ENCODE data around the gene SSH3.
A peak's percentile ranks its signal among the peaks of the same experiment; 100 is the strongest.

Gene SSH3

DNA sequence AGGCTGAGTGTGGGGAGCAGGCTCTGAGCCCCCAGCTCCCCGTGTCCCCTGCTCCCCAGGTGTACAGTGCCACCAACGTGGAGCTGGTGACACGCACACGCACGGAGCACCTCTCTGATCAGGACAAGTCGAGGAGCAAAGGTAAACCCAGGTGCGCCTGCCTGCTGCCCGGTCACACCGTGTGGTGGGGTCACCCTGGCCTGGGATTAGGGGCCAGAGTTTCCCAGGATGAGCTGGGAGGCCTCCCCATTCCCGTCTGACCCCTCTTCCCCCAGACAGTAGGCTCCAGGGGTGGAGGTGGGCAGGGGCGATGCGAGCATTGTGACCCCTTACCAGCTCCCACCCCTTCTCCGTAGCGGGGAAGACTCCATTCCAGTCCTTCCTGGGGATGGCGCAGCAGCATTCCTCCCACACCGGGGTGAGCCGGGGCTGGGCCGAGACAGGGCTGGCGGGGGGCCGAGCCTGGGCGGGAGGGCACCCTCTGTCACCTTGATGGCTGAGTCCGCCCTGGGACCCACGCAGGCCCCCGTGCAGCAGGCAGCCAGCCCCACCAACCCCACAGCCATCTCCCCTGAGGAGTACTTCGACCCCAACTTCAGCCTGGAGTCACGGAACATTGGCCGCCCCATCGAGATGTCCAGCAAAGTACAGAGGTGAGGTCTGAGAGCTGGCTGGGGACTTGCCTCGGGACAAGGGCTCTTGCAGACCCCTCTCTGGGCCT, 3.7 kb upstream of the SSH3 start:
- no peak for DNase-seq

DNA sequence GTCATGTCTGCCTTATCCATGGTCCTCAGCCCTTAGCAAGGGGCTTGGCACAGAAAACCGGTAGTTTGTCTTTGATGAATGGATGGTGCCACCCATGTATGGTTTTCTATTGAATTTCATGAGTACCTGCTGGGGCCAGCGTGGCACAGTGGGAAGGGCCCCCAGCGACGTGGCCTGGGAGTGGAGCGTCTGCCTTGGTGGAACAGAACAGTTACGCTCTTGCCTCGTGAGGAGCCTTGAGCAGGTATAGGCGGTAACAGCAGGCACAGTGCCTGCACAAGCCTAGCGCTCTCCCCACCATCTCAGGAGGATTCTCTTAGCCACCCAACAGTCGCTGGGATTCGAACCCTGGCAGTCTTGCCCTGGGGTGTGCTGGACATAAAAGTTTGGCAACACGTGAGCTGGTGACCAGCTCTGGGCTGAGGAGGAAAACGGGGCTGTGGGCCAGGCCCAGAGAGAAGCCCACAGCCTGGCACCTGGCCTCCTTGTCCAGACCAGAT, 3.0 kb upstream of the SSH3 start:
- no peak for DNase-seq

DNA sequence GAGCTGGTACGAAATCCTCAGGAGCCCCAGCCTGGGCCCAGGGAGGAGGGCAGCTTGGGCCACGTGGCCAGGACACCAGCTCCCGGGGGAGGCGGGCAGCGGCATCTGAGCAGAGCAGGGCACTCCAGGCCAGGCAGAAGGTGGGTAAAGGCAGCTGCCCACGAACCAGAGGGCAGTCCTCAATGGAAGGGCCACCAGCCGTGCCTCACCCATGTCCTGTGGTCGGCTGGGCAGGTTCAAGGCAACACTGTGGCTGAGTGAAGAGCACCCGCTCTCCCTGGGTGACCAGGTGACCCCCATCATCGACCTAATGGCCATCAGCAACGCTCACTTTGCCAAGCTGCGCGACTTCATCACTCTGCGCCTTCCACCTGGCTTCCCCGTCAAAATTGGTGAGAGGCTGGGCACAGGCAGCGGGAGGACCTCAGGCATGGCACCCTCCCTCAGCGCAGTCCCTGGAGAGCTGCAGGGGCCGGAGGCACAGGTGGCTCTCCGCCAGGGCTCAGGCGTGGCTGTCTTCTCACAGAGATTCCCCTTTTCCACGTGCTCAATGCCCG, 2.5 kb upstream of the SSH3 start:
- no peak for DNase-seq

DNA sequence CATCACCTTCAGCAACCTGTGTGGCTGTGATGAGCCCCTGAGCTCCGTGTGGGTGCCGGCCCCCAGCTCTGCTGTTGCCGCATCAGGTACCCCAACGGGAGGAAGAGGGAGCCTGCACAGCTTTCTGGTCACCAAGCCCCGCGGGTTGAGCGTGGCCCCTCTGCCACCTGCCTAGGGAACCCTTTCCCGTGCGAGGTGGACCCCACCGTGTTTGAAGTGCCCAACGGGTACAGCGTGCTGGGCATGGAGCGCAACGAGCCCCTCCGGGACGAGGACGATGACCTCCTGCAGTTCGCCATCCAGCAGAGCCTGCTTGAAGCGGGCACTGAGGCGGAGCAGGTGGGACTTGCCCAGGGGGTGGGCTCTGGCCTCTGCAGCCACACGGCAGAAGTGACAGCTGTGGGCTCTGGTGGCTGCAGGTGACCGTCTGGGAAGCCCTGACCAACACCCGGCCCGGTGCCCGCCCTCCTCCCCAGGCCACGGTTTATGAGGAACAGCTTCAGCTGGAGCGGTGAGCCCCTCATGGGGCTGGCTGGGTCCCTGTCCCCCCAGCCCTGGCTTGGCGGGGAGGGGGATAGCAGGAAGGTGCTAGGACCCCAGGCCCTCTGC, 1.9 kb upstream of the SSH3 start:
- no peak for DNase-seq

DNA sequence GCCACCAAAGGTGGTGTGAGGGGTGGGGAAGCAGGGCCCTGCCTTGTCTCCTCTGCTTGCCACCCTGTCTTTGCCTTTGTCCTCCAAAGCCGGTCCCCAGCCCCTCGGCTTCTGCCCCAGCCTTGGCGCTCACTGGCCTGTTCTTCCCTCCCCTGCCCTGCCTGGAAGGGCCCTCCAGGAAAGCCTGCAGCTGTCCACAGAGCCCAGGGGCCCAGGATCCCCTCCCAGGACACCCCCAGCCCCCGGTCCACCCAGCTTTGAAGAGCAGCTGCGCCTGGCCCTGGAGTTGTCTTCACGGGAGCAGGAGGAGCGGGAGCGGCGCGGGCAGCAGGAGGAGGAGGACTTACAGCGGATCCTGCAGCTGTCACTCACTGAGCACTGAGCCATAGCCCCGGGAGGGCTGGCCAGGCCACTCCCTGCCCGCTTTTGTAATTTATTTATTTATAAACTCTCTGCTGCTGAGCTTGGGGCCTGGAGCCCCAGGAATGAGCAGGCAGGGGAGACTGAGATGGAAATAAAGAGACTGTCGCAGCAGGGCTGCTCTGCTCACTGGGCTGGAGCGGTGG, 1.3 kb upstream of the SSH3 start:
- DNase-seq, result no peak

DNA sequence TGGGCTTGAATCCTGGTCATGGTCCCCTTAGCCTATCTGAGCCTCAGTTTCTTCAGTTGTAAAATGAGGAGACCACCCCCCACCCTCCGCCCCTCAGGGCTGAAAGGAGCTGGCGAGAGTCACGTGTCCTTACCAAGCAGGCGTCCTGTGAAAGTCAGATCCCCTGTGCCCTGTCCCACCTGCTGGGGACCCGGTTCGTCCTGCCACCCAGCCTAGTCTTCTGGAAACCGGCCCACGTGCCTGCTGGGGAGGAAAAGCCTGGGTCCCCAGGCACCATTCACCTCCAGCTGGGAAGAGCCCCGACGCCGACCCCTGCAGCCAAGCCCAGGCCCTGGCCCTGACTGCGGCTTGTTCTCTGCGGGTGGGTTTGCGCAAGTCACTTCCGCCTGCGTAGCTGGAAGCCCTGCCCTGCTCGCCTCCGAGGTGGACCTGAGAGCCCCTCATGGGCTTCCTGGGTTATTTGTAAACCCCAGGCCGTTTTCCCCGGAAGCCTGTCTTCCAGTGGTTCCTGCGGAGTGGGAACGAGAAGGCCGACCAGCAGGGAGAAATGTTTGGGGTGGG, 679 bp upstream of the SSH3 start:
- no peak for DNase-seq

DNA sequence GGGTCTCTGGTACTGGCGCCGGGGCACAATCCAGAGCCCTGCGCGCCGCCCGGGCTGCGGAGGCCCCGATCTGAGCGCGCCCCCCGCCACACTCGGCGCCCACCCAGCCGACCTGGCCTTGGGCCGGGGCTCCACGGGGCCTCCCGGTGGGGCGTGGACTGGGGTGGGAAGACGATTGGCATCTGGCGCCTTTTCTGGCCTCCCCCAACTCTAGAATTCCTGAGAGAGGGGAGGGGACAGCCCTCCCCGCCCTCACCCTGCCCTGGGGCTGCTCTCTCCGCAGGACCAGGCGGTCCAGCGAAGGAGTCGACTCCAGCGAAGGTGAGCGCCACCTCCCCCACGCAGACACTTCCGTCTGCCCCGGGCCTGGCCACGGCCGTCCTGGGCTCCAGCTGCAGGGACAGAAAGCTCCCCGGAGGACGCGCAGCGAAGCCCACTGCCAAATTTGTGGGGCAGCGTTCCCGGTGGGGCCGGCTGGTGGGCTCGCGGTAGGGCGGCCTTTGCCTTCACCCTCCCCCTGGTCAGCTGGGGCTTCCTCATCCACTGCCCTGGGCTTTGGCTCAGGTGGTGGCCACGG, 593 bp downstream of the SSH3 start:
- DNase-seq, result no peak

DNA sequence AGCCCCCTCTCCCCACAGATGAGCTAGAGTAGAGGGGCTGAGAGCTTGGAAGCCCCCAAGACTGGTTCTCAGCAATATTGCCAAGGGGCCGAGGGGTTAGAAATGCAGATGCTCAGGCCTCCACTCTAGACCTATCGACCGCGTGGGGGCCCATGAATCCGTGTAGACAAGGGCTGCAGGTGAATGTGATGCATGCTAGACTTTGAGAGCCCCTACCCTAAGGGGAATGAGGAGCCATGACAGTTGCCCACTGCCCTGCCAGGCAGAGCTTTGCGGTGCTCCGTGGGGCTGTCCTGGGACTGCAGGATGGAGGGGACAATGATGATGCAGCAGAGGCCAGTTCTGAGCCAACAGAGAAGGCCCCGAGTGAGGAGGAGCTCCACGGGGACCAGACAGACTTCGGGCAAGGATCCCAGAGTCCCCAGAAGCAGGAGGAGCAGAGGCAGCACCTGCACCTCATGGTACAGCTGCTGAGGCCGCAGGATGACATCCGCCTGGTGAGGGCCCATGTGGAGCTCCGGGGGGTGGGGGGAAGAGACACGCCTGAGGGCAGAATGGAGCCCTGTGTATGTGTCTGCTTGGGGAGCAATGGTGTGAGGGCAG, 1.3 kb downstream of the SSH3 start:
- no peak for DNase-seq

DNA sequence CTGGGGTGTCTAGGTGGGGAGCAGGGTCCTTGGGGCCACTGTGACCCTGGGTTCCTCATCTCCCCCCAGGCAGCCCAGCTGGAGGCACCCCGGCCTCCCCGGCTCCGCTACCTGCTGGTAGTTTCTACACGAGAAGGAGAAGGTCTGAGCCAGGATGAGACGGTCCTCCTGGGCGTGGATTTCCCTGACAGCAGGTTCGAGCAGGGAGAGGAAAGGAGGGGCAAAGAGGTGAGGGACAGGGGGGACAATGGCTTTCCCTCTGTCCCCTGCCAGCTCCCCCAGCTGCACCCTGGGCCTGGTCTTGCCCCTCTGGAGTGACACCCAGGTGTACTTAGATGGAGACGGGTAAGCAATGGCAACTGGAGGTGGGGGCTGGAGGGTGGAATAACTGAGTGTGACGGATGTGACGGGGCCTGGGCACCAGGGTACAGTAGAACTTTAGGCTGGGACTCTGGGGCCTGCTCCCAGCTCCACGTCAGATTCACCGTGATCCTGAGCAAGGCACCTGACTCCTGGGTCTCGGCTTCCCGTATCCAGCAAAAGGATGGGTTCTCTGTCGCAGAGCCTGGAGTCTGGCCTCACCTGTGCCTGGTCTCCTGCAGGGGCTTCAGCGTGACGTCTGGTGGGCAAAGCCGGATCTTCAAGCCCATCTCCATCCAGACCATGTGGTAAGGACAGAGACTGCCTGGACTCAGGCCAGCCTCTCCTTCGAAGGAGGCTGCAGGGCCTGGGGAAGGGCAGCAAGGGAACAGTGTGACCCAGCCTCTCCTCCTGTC, 3.6 kb downstream of the SSH3 start:
- DNase-seq, result no peak

DNA sequence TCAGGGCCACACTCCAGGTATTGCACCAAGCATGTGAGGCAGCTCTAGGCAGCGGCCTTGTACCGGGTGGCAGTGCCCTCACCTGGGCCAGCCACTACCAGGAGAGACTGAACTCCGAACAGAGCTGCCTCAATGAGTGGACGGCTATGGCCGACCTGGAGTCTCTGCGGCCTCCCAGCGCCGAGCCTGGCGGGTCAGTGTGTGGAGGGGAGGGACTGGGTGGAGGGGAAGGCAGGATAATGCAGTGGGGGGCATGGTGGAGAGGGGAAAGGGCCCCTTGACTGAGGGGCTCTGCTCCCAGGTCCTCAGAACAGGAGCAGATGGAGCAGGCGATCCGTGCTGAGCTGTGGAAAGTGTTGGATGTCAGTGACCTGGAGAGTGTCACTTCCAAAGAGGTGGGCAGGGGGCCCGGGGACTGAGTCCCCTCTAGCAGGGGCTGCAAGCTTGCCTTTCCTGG, 4.2 kb downstream of the SSH3 start:
- no peak for DNase-seq

DNA sequence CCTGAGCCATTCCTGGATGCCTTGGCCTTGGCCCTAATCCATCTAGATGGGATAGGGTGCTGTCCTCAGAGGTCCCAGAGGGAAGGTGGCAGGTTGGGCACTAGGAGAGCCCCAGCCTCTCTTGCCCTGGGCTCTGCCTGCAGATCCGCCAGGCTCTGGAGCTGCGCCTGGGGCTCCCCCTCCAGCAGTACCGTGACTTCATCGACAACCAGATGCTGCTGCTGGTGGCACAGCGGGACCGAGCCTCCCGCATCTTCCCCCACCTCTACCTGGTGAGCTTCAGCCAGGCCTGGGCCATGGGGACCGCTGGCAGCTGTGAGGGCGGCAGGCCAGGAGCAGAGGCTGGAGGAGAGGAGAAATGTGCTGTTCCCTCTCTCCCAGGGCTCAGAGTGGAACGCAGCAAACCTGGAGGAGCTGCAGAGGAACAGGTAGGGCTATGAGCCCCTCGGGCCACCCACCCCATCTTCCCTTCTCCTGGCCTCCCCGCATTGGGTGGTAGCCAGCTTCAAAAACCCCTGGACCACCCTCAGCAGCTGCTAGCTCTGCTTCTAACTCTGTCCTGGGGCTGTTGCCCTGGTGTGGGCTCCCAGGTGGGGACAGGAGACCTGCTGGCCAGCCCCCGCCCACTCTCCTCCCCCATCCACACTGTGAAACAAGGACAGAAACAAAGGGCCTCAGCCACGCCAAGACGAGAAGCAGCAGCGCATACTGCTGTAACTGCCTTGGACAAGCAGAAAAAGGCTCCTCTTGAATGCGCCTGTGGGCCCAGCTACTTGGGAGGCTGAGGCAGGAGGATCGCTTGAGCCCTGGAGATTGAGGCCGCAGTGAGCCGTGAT, 4.9 kb downstream of the SSH3 start:
- DNase-seq, result no peak

DNA sequence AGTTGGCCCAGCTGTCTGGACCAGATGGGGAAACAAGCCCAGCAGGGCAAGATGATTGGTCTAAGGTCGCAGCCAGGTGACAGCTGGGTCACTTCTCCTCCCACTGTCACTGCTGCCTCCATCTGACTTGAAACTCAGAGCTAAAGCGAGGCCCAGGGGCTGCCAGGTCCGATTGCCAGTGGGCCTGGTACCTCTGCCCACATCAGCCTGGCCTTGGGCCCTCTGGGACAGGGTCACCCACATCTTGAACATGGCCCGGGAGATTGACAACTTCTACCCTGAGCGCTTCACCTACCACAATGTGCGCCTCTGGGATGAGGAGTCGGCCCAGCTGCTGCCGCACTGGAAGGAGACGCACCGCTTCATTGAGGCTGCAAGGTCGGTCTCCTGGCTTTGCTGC, 5.8 kb downstream of the SSH3 start:
- no peak for DNase-seq

DNA sequence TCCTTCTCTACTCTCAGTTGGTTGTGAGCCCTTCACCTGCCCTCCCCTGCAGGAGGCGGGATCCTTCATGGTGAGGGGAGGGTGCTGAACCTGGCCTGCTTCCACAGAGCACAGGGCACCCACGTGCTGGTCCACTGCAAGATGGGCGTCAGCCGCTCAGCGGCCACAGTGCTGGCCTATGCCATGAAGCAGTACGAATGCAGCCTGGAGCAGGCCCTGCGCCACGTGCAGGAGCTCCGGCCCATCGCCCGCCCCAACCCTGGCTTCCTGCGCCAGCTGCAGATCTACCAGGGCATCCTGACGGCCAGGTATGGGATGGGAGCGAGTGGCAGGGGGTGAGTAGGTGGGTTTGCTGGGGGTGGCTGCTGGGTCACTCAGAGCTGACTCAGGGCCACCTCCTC, 6.3 kb downstream of the SSH3 start:
- no peak for DNase-seq

DNA sequence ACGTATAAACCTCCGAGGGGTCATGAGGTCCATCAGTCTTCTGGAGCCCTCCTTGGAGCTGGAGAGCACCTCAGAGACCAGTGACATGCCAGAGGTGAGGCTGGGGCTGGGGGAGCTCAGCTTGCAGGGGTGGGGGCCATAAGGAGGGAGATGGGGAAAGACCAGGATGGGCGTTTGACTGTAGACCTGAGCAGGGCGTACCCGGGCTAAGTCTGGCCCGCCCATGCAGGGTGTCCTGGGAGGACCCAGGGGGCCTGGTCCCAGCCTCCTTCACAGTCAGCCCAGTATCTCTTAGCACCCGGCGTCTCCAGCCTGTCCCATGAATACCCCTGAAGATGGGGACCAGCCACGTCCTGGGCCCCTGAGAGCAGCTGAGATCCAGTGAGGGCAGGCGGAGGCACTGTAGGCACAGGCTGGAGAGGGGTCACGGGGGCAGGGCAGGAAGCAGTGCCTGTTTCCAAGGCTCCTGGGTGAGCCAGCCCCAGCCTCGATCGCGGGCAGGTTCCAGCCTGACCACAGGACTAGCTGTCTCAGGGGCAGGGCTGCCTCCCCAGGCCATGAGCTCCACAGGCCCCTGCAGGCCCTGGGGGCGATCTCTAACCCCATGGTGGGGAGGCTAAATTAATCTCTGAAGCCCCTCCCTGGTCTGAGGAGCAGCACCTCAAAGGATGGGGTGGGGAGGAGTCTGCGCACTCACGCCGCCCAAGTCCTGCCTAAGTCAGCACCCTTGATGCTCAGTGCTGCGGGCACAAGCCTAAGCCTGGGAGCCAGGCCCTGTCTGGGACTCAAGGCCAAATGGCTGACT, 7.1 kb downstream of the SSH3 start:
- no peak for DNase-seq

DNA sequence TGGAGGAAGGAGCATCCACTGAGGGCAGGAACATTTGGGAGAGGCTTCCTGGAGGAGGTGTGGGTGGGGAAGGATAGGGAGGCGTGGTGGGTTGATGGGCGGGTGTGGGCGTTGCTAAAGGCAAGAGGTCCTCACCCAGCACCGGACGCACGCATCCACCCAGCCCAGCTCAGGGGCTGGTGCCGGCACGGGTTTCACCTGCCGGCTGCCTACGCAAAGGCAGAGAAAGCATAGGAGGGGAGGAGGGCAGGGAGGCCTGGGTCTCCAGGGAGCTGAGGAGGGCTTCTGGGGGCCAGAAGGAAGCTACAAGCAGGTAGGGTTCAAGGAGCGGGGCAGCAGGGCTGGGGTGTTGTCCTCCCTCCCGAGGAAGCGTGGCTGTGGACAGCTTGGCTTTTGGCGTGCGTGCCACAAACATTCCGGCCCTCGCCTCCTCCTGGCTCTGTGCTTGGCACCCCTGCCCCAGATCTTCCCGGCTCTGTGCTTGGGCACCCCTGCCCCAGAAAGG, 7.8 kb downstream of the SSH3 start:
- DNase-seq, result no peak

DNA sequence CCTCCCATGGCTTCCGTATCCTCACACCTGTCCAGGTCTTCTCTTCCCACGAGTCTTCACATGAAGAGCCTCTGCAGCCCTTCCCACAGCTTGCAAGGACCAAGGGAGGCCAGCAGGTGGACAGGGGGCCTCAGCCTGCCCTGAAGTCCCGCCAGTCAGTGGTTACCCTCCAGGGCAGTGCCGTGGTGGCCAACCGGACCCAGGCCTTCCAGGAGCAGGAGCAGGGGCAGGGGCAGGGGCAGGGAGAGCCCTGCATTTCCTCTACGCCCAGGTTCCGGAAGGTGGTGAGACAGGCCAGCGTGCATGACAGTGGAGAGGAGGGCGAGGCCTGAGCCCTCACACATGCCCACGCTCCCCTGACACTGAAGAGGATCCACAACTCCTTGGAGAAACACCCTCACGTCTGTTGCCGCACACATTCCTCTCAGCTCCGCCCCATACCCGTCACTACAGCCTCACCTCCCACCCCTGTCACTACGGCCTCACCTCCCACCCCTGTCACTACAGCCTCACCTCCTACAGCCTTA, 8.3 kb downstream of the SSH3 start:
- DNase-seq, result no peak

DNA sequence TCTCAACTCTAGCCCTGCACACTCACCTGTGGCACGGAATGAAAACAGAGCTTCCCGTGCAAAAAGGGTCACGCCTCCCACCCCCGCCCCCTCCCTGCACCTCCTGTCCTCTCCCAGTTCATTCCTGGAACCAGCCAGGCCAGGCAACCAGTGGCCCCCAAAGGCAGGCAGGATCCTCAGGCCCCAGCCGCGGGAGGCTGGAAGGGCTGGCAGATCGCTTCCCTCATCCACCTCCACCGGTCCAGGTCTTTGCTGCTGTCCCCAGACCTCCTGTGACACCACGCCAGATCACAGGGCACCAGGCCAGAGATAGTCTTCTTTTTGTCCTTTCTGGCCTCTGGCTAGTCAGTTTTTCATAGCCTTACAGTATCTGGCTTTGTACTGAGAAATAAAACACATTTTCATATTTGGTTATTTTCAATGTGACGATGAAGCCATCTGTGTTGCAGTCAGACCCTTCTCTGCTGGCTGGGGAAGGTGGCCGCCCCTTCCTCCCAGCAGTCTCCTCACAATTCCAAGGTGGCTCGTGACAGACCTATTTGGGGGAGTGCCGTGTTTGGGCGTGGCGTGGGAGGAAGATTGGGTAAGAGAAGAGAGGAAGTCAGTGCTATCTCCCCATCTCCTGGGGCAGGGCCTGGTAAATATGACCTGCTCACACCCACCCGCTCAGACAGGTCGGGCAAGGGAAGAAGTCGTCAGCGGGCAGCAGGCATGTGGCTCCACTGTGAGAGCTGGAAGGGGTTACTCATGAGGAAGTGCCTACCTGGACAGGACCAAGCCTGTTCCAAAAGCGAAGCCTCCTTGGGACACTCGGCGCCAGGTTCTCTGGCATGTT, 9.1 kb downstream of the SSH3 start:
- peak; percentile 37 for DNase-seq

DNA sequence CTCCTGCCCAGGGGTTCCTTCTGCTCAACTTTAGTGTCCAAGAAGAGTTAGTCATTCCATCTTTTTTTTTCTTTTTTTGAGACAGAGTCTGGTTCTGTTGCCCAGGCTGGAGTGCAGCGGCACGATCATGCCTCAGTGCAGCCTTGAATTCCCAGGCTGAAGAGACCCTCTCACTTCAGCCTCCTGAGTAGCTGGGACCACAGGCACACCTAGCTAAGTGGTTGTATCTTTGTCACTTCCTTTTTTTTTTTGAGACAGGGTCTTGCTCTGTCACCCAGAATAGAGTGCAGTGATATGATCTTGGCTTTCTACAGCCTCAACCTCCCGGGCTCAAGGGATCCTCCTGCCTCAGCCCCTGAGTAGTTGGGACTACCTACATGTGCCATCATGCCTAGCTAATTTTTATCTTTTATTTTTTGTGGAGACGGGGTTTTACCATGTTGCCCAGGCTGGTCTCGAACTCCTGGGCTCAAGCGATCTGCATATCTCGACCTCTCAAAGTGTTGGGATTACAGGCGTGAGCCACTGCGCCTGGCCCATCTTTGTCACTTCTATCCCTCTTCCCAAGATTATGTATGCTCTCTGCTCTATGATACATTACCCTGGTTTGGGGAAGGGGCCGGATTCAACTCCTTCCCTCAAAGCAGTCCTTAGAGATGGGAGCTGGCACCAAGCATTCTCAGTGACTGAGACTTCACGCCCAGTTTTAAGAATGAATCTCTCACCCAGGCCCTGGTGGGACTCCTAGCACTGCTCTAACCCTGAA, 10.0 kb downstream of the SSH3 start:
- no peak for DNase-seq

Measured in activated effector memory CD4-positive, alpha-beta T cell treated with Interleukin-2 at 50 U/mL for 16 hours (primary cell).